Mesothelial cell of epicardium (in vitro differentiated cells): Measurements from ENCODE around the gene PADI4. TPM values are rescaled to one million over a fixed set of nuclear protein-coding genes. Genes with fewer than 3 reads are reported as not detected.

Source experiments
- DNase-seq, 2 experiments: peaks; one replicate each; pipeline ENCODE4 v3.0.0; 2021; ENCODE audit warnings: low spot score in 2 of 2; ENCODE audit not compliant: unreplicated experiment in 2 of 2
- H3K27ac Mint-ChIP-seq: 2 replicates; pipeline ENCODE4 v1.8.0; 2021; ENCODE audit warnings: mixed read lengths
- H3K27me3 Mint-ChIP-seq: 2 replicates; pipeline ENCODE4 v1.8.0; 2021; ENCODE audit warnings: low read depth, mixed read lengths
- H3K36me3 Mint-ChIP-seq: 2 replicates; pipeline ENCODE4 v1.8.0; 2021; ENCODE audit warnings: mixed read lengths
- H3K4me1 Mint-ChIP-seq: 2 replicates; pipeline ENCODE4 v1.8.0; 2021; ENCODE audit warnings: mixed read lengths
- H3K4me3 Mint-ChIP-seq: 2 replicates; pipeline ENCODE4 v1.8.0; 2021; ENCODE audit warnings: mild to moderate bottlenecking, moderate library complexity, mixed read lengths
- H3K9me3 Mint-ChIP-seq: 2 replicates; pipeline ENCODE4 v1.8.0; 2021; ENCODE audit warnings: mixed read lengths
- total RNA-seq: library from RNA; stranded (reverse); gene quantifications from 3 replicates; pipeline ENCODE4 v1.2.1, GENCODE V29; 2021
- TF ChIP-seq, protein P1 (sequence below): fragments of 200-600 bp; sonication (generic); IDR thresholded peaks from one replicate; pipeline ENCODE4 v1.5.0; 2021; ENCODE audit warnings: antibody characterized with exemption; ENCODE audit not compliant: unreplicated experiment

PADI4 gene
- total RNA-seq, 1 donor from 2014 or later, result not detected

DNA sequence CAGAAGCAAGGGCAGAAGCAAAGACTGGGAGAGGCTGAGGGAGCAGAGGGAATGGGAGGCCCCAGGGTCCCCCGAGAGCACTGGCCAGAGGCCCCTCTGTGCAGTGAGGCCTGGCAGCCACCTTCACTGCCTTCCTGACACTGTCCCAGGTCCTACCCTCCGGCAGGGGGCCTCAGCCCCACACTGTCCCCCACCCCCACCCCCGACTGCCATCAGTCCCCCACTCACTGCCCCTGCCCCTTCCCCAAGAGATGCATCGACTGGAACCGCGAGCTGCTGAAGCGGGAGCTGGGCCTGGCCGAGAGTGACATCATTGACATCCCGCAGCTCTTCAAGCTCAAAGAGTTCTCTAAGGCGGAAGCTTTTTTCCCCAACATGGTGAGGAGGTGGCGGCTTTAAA, 51.0 kb downstream of the PADI4 start:
- no peak for DNase-seq
- no peak overlapping the region for H3K4me3 Mint-ChIP-seq
- no peaks in the 10 kb centered on the region for H3K36me3 Mint-ChIP-seq
- no peaks in the 10 kb centered on the region for H3K9me3 Mint-ChIP-seq
- H3K27ac Mint-ChIP-seq, result no peak overlapping the region
- no peaks in the 10 kb centered on the region for H3K4me1 Mint-ChIP-seq
- no peaks in the 10 kb centered on the region for H3K27me3 Mint-ChIP-seq
- TF ChIP-seq, protein P1, sequence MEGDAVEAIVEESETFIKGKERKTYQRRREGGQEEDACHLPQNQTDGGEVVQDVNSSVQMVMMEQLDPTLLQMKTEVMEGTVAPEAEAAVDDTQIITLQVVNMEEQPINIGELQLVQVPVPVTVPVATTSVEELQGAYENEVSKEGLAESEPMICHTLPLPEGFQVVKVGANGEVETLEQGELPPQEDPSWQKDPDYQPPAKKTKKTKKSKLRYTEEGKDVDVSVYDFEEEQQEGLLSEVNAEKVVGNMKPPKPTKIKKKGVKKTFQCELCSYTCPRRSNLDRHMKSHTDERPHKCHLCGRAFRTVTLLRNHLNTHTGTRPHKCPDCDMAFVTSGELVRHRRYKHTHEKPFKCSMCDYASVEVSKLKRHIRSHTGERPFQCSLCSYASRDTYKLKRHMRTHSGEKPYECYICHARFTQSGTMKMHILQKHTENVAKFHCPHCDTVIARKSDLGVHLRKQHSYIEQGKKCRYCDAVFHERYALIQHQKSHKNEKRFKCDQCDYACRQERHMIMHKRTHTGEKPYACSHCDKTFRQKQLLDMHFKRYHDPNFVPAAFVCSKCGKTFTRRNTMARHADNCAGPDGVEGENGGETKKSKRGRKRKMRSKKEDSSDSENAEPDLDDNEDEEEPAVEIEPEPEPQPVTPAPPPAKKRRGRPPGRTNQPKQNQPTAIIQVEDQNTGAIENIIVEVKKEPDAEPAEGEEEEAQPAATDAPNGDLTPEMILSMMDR, result no peak

DNA sequence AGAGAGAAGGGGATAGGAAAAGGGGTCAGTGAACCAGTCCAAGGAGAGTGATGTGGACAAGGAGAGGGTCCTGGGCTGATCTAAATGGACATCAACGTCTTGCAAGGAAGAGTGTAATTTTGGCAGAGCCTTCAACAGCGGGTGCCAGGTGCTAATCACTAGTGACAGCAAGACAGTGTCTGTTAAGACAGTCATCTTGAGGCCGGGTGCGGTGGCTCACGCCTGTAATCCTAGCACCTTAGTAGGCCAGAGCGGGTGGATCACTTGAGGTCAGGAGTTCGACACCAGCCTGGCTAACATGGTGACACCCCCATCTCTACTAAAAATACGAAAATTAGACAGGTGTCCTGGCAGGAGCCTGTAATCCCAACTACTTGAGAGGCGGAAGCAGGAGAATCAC, 51.8 kb downstream of the PADI4 start:
- Mint-ChIP-seq H3K27ac (no peak overlapping the region), H3K27me3 (no peaks in the 10 kb centered on the region), H3K4me1 (no peaks in the 10 kb centered on the region), H3K9me3 (no peaks in the 10 kb centered on the region), H3K36me3 (no peaks in the 10 kb centered on the region), H3K4me3 (no peak overlapping the region)
- no peak for DNase-seq
- TF ChIP-seq, protein P1, result no peak

DNA sequence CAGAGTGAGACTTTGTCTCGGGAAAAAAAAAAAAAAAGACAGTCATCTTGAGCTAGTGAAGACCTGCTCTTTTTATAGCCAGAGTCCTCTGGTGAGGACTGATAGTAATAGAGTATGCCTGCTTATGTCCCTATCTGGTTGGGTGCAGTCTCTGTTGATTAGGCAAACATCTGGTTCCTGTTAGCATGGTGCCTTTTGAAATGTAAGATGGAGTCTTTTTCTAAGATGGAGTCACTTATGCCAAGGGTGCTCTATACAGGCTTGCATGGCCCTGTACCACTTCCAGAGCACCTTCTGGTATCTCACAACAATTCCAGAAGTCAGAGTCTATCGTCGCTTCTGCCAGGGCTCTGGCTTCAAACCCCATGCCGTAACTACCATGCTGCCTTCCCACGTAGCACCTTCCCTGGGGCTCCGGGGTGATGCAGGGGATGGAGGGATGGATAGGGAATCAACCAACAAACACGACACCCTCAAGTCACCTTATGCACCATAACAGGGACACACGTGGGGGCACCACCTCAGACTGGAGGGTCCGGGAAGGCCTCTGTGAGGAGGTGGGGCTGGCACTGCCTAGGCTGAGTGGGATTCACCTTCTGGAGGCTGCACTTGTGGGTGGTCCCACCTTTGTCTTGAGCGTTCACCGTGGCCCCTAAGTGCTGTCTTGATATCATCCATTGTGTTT, 52.4 kb downstream of the PADI4 start:
- H3K27me3 Mint-ChIP-seq, result no peaks in the 10 kb centered on the region
- H3K9me3 Mint-ChIP-seq, result no peaks in the 10 kb centered on the region
- no peak for DNase-seq
- no peak overlapping the region for H3K4me3 Mint-ChIP-seq
- TF ChIP-seq, protein P1, result no peak
- H3K36me3 Mint-ChIP-seq, result no peaks in the 10 kb centered on the region
- no peaks in the 10 kb centered on the region for H3K4me1 Mint-ChIP-seq
- no peak overlapping the region for H3K27ac Mint-ChIP-seq

DNA sequence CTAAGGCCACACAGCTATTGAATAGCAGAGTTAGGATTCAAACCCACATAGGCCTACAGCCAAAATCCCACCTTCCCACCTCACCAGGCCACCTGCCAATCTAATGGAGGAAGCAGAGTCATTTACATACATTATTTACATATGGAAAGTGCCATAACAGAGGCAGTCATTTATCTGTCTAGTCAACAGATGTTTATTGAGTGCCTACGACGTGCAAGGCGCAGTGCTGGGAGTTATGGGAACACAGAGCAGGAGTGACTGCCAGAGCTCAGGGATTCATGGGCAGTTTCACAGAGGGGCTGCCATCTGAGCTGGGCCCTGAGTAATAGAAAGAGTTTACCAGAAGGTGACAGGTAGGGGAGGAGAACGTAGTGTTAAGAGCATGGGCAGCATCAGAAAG, 53.7 kb downstream of the PADI4 start:
- H3K4me1 Mint-ChIP-seq, result no peaks in the 10 kb centered on the region
- no peaks in the 10 kb centered on the region for H3K36me3 Mint-ChIP-seq
- DNase-seq, result no peak
- peaks cover 3% of the 10 kb centered on the region for H3K27me3 Mint-ChIP-seq
- no peak overlapping the region for H3K4me3 Mint-ChIP-seq
- H3K27ac Mint-ChIP-seq, result no peak overlapping the region
- TF ChIP-seq, protein P1, result no peak
- H3K9me3 Mint-ChIP-seq, result no peaks in the 10 kb centered on the region

DNA sequence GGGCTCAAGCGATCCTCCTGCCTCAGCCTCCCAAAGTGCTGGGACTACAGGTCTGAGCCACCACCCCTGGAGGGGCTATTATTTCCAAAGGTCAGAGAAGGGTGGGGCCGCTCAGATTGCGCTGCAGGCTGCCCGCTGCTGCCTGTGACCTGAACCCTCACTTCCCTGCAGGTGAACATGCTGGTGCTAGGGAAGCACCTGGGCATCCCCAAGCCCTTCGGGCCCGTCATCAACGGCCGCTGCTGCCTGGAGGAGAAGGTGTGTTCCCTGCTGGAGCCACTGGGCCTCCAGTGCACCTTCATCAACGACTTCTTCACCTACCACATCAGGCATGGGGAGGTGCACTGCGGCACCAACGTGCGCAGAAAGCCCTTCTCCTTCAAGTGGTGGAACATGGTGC, 55.4 kb downstream of the PADI4 start:
- Mint-ChIP-seq H3K9me3 (no peaks in the 10 kb centered on the region), H3K27ac (no peak overlapping the region), H3K36me3 (no peaks in the 10 kb centered on the region), H3K4me3 (no peak overlapping the region), H3K27me3 (peaks cover 4% of the 10 kb centered on the region), H3K4me1 (no peaks in the 10 kb centered on the region)
- TF ChIP-seq, protein P1, result no peak
- DNase-seq, result no peak

DNA sequence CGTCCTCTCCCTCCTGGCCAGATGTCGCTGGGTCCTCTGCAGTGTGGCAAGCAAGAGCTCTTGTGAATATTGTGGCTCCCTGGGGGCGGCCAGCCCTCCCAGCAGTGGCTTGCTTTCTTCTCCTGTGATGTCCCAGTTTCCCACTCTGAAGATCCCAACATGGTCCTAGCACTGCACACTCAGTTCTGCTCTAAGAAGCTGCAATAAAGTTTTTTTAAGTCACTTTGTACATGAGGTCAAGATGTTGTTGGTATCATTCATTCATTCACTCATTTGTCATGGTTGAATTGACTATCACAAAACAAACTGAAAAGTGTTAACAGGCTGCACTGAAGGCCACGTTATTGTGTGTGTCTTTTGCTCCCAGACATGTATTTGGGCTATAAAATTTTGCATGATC, 55.8 kb downstream of the PADI4 start:
- TF ChIP-seq, protein P1, result no peak
- H3K4me3 Mint-ChIP-seq, result no peak overlapping the region
- H3K27me3 Mint-ChIP-seq, result peaks cover 4% of the 10 kb centered on the region
- peaks cover 3% of the 10 kb centered on the region for H3K4me1 Mint-ChIP-seq
- DNase-seq, result no peak
- H3K27ac Mint-ChIP-seq, result no peak overlapping the region
- H3K36me3 Mint-ChIP-seq, result no peaks in the 10 kb centered on the region
- no peaks in the 10 kb centered on the region for H3K9me3 Mint-ChIP-seq
